ENCODE data around the gene PDE1C.

The PDE1C gene

GRCh38 chr7:32005577-32005976 is 64.6 kb downstream of the PDE1C start:
- TF ChIP-seq, protein P1, sequence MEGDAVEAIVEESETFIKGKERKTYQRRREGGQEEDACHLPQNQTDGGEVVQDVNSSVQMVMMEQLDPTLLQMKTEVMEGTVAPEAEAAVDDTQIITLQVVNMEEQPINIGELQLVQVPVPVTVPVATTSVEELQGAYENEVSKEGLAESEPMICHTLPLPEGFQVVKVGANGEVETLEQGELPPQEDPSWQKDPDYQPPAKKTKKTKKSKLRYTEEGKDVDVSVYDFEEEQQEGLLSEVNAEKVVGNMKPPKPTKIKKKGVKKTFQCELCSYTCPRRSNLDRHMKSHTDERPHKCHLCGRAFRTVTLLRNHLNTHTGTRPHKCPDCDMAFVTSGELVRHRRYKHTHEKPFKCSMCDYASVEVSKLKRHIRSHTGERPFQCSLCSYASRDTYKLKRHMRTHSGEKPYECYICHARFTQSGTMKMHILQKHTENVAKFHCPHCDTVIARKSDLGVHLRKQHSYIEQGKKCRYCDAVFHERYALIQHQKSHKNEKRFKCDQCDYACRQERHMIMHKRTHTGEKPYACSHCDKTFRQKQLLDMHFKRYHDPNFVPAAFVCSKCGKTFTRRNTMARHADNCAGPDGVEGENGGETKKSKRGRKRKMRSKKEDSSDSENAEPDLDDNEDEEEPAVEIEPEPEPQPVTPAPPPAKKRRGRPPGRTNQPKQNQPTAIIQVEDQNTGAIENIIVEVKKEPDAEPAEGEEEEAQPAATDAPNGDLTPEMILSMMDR (IDR thresholded peaks at IDR 0.05; ENCODE audit: insufficient read depth, low read depth, low read length, missing control alignments) = no peak
- no peak overlapping the region for H3K4me3 ChIP-seq (ENCODE audit: low read length)
- no peak for DNase-seq (ENCODE audit: low read depth)

DNA sequence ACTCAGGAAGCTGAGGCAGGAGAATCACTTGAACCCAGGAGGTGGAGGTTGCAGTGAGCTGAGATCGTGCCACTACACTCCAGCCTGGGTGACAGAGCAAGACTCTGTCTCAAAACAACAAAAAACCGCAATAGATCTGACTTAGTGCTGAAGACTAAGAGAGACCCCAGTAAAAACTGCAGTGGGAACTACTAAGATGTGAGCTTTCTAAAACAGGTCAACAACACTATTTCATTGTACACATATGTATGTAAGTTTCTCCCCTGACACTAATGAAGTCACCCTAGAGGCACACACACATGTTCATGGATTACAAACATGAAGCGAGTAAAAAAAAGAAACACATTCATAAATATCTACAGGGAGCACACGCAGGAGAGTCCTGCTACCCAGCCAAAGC is 68.3 kb downstream of the PDE1C start:
- DNase-seq (ENCODE audit: low read depth) = no peak
- no peak overlapping the region for H3K4me3 ChIP-seq (ENCODE audit: low read length)
- TF ChIP-seq, protein P1 (IDR thresholded peaks at IDR 0.05; ENCODE audit: insufficient read depth, low read depth, low read length, missing control alignments) = no peak

DNA sequence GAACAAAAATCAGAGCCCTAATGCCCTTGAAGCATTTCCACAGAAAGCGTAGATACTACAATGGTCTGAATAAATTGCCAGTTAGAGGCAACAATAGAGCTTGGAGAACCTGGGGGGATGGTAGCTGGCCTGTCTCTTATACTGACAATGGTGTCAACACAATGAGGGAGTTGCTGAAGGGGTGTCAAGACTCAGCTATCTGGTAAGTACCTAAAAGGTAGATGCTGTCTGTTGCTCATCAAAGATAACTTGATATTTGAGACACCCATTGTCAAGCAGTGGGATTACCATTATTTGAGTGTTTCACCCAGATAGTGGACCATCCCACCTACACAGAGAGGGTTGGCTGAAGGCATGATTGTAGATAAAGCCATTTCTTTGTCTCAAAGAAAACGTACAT is 72.8 kb downstream of the PDE1C start:
- DNase-seq (ENCODE audit: low read depth) = no peak
- TF ChIP-seq, protein P1 (IDR thresholded peaks at IDR 0.05; ENCODE audit: insufficient read depth, low read depth, low read length, missing control alignments) = no peak

DNA sequence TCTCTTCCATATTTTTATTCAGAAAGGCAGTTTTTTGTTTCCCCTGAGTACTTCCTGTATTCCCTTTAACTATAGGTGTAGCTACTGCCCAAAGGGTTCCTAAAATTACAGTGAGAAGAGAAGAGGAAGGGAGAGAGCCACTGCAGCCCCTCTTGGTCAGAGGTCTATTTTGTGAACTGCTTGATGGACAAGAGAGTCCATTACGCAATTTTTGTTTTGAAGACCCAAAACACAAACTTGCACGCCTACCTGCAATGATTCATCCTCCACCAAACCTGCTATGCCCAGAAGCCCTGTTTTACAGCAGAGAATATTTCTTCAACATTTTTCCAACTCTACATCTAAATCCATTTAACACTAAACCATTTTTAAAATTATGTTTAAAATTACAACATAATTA is 75.1 kb downstream of the PDE1C start:
- peak; percentile 33 for DNase-seq (ENCODE audit: low read depth)
- H3K4me3 ChIP-seq (ENCODE audit: low read length) = no peak overlapping the region
- TF ChIP-seq, protein P1 (IDR thresholded peaks at IDR 0.05; ENCODE audit: insufficient read depth, low read depth, low read length, missing control alignments) = no peak

More for the DNA sequence above, 72.8 kb downstream of the PDE1C start:
- H3K4me3 ChIP-seq (ENCODE audit: low read length) = no peak overlapping the region

DNA sequence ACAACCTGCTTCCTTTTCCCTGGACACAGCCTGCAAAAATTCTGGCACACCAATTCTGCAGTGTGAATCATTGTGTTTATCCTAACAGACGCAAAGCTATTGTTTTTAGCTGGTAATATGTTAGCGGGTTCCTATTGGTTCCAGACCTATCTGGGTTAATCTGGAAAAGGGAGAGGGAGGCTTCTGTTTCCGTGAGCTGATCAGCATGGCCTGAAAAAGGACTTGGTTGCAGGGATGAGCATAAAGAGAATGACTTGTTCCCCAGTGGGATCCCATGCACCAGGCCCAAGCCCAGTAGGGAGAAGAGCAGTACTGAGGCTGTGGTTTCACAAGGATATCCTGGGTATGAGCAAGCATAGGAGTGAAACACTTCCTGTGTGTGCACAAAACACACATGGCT is 78.4 kb downstream of the PDE1C start:
- no peak for DNase-seq (ENCODE audit: low read depth)
- TF ChIP-seq, protein P1 (IDR thresholded peaks at IDR 0.05; ENCODE audit: insufficient read depth, low read depth, low read length, missing control alignments) = no peak
- no peak overlapping the region for H3K4me3 ChIP-seq (ENCODE audit: low read length)

GRCh38 chr7:31991406-31991805 is 78.8 kb downstream of the PDE1C start:
- no peak overlapping the region for H3K4me3 ChIP-seq (ENCODE audit: low read length)
- TF ChIP-seq, protein P1 (IDR thresholded peaks at IDR 0.05; ENCODE audit: insufficient read depth, low read depth, low read length, missing control alignments) = no peak
- no peak for DNase-seq (ENCODE audit: low read depth)

- TF ChIP-seq, protein P1 (IDR thresholded peaks at IDR 0.05; ENCODE audit: insufficient read depth, low read depth, low read length, missing control alignments) = no peak
- H3K4me3 ChIP-seq (ENCODE audit: low read length) = no peak overlapping the region
- DNase-seq (ENCODE audit: low read depth) = no peak
Measured at GRCh38 chr7:31986878-31987518, 83.2 kb downstream of the PDE1C start.
